ENCODE results near the gene UCP2. TPM values are rescaled to one million over a fixed set of nuclear protein-coding genes. Genes with fewer than 3 reads are reported as not detected.
"Not testable (repeated sequence)": the region's sequence is repeated elsewhere in the genome, so short reads cannot be mapped to it uniquely, and the experiment has no call there.

The UCP2 gene
- polyA plus RNA-seq, 1 donor = 201 TPM

- peak; percentile 30 for DNase-seq
These were observed 41.7 kb downstream of the UCP2 start for GRCh38 chr11:73940801-73941570.

- DNase-seq = no peak
These were observed 43.5 kb downstream of the UCP2 start for GRCh38 chr11:73939096-73939495.

GRCh38 chr11:73936047-73936446 lies 46.6 kb downstream of the UCP2 start:
- not testable (repeated sequence) for DNase-seq

DNA sequence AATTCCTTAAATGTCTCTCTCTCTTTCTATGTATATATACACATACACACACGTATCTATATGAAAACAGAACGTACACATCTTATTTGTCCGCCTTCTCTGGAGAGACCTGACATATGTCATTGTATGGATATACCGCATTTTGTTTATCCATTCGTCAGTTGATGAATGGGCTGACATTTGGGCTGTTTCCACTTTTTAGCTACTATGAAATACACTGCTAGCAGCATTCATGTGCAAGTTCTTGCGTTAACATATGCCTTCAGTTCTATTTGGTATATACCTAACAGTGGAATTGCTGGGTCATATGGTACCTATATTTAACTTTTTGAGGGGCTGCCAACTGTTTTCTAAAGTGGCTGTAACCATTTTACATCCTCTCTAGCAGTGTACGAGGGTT lies 49.9 kb downstream of the UCP2 start:
- no peak for DNase-seq

DNA sequence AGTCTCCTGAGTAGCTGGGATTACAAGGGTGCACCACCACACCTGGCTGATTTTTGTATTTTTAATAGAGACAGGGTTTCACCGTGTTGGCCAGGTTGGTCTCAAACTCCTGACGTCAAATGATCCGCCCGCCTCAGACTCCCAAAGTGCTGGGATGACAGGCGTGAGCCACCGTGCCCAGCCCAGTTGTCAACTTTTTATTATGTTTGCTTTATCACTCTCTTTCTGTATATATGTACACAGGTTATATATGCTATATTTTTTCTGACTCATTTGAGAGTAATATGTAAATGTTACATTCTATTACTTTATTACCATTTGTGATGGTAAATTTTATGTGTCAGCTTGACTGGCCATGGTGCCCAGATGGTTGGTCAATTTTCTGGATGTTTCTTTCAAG lies 50.7 kb downstream of the UCP2 start:
- DNase-seq = no peak

DNA sequence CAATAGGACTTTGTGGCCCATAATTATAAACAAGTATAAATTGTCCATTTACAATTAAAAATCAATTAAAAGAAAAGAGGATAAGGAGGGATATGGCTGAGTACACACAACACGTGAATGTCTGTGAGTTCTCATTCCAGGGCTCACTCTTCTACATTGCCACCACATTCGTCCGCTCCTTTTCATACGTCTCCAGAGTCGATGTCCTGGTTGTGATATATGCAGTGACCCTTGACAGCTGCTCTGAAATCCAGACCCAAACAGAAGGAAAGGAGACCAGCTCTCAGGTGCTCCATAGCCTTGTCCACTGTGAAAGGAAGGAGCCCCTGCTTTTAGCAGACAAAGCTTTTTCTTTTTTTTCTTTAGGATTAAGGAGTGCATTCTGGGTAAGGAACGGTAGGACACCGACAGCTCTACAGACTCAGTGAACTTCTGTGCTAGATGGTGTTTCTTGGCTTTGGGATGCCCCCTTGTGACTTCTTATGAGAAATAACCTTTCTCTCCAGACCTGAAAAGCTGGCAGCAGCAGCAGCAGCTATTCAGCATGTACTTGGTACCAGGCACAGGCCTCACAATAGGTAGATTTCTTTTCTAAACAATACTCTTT lies 51.5 kb downstream of the UCP2 start:
- no peak for DNase-seq

- DNase-seq = no peak
These were observed 53.3 kb downstream of the UCP2 start for GRCh38 chr11:73929388-73929787.

Other genes starting within 250 kb of the UCP2 start
- gene RAB6A, start 221.8 kb downstream of the UCP2 start, polyA plus RNA-seq (ENCODE audit: insufficient read length) = 87.8 TPM
- 35.9 TPM for gene MRPL48, start 195.0 kb downstream of the UCP2 start, polyA plus RNA-seq (ENCODE audit: insufficient read length)
- gene COA4, start 106.0 kb downstream of the UCP2 start, polyA plus RNA-seq (ENCODE audit: insufficient read length) = 81.9 TPM
- gene PAAF1, start 105.8 kb downstream of the UCP2 start, polyA plus RNA-seq (ENCODE audit: insufficient read length) = 46.4 TPM
- gene DNAJB13, start 31.8 kb downstream of the UCP2 start, polyA plus RNA-seq (ENCODE audit: insufficient read length) = 0.44 TPM
- 4.7 TPM for gene UCP3, start 26.2 kb upstream of the UCP2 start, polyA plus RNA-seq (ENCODE audit: insufficient read length)
- 25.4 TPM for gene C2CD3, start 188.2 kb upstream of the UCP2 start, polyA plus RNA-seq (ENCODE audit: insufficient read length)
- gene PPME1, start 188.4 kb upstream of the UCP2 start, polyA plus RNA-seq (ENCODE audit: insufficient read length) = 48.4 TPM